COLO829 (cell line): ENCODE results near the gene MTAP.

ENCODE experiments used
- DNase-seq: peaks from one replicate; pipeline ENCODE4 v3.0.0; 2012; ENCODE audit warnings: low spot score

MTAP gene

DNA sequence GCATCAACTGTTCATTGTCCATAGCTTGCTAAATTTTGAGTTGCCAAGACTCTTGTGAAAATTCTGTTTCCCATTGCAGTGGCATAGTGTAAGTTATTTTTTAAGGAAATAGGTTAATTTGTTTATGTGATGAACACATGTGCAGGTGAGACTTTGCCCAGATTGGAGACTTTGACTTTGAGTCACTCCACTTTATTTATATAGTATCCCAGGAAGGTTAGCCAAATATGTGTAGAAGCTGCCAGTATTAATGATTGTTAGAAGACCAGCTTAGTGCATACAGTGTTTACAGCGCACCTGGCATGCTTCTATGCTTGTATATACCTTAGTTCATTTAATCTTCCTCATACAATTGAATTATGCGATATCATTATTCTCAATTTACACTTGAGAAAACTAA lies 51.0 kb downstream of the MTAP start:
- no peak for DNase-seq

DNA sequence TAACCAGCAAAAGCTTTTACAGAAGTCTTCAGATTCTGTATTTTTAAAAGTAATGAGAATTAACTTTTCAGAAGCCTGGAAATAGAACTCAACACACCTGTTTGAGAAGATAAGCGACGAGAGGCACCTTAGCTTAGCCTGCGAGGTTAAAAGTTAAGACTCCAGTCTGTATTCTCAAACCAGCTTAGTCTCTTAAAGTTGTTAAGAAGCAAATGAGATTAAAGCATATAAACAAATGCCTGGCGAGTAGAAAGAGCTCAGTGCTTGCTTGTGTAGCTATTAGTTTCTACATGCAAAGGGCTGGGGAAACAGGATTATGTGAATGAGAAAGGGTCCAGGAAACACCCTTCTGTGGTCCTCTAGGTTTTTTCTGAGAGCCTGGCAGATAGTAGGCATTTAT lies 51.7 kb downstream of the MTAP start:
- DNase-seq: no peak

DNA sequence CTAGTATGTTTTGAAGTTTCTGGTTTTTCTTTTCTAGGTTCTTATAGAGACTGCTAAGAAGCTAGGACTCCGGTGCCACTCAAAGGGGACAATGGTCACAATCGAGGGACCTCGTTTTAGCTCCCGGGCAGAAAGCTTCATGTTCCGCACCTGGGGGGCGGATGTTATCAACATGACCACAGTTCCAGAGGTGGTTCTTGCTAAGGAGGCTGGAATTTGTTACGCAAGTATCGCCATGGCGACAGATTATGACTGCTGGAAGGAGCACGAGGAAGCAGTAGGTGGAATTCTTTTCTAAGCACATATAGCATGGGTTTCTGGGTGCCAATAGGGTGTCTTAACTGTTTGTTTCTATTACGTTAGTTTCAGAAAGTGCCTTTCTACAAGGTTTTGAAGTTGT lies 52.2 kb downstream of the MTAP start:
- no peak for DNase-seq

DNA sequence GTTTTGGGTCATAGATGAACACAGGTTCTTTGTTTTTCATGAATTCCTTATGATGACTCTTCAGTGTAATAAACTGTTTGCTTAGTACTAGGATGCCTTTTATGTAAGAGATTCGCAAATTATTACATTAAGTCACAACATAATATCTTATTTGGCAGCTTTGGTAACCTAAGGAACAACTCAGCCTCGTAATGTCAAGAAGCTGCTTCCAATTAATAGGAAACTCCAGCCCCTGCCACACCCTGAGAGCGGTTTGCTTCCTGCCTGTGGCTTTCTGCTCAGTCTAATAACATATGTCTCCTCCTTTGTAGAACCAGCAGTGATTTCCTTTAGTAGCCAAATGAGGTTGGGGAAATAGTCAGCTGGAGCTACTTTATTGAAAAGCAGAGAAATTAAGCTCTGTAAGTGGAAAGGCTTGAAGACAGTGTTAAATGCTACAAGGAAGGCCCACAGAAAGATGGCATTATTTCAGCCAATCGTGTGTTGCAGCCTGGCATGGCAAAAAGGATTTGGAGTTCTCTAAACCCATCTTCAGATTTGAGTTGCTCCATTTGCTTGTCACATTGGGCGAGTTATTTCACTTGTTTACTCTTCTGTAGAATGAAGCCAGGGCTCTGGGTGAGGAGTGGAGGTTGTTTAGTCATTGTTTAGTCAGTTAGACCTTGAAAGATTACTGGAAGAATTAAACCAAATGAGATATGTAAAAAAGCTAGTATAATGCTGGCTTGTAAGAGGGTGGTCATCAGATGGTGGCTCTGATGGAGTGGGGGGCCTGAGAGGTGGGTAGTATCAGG lies 54.1 kb downstream of the MTAP start:
- peak; percentile 42 for DNase-seq

DNA sequence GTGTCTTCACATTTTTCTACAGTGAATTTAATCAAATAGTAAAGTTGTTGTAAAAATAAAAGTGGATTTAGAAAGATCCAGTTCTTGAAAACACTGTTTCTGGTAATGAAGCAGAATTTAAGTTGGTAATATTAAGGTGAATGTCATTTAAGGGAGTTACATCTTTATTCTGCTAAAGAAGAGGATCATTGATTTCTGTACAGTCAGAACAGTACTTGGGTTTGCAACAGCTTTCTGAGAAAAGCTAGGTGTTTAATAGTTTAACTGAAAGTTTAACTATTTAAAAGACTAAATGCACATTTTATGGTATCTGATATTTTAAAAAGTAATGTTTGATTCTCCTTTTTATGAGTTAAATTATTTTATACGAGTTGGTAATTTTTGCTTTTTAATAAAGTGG lies 60.4 kb downstream of the MTAP start:
- no peak for DNase-seq

DNA sequence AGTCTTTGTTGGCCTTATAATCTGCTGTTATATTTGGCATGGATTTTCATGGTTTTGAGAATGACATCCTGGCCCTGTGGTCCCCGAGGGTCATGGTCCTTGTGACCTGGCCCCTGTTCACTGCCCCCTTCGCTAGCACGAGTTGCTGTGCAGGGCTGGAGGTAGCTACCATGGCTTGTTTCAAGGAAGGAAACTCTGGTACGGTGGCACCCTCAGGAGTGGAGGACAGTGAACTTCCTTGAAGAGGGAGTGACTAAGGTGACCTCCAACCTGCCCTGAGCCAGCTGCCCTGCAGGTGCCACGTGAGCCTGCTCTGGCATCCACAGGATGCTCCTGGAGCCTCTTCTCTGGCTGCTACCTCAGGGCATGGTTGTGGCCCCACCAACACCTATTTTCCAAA lies 62.1 kb downstream of the MTAP start:
- DNase-seq: no peak

DNA sequence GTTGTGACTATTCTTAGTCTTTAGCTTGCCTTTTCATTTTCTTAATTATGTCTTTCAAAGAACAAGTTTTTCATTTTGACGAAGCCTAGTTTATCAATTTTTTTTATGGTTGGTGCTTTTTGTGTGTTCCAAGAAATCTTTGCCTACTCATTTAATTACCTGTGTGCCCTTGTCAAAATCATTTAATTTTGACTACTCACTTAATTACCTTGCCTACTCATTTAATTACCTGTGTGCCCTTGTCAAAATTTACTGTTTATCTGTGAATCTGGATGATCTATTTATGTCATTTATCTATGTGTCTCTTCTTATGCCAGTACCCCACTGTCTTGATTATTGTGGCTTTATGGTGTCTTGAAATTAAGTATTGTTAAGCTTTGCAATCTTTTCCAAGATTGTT lies 63.9 kb downstream of the MTAP start:
- no peak for DNase-seq

DNA sequence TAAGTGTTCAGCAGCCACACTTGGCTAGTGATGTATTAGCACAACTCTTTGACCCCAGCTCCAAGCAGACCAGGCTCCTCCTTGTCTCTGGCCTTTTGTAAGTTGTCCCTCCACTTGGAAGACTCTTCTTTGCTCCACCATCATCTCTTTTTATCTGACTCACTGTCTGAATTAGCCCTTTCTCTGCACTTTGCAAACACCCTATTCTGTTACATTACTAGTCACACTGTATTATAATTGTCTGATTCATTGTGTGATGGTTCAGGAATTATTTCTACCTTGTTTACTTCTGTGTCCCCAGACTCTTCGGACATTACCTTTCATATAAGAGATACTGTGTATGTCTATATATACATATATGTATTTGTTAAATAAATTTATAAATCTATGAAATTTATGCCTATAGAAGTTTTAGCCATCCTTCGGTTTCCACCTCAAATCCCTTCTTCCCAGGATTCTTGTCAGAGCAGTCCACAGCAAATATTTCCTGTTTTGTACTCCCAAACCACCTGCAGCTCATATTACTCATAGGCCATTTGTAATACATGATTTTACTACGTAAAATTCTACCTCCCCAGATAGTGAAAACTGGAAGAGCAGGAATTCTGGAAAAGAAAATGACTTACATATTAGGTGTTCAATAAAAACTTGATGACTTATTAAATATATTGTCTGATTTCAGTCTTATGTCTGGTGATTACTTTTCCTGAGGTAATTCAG lies 69.0 kb downstream of the MTAP start:
- DNase-seq: no peak

DNA sequence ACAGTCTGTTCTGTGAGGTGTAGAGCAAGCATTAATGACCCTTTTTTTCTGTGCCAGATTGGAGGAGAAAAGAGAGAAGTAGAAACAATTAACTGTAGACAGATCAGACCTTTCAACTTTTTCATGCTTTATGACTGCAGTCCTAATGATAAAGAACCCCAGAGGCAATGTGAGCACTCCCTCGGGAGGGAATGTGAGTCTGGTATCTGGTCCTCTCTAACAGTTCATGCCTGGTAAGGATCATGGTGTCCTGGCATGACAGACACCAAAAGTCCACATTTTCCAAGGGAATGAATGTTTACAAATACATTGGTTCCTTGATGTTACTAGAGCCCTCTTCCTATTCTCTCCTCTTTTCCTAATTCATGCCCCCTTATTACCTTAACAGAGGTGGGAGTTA lies 70.3 kb downstream of the MTAP start:
- no peak for DNase-seq

DNA sequence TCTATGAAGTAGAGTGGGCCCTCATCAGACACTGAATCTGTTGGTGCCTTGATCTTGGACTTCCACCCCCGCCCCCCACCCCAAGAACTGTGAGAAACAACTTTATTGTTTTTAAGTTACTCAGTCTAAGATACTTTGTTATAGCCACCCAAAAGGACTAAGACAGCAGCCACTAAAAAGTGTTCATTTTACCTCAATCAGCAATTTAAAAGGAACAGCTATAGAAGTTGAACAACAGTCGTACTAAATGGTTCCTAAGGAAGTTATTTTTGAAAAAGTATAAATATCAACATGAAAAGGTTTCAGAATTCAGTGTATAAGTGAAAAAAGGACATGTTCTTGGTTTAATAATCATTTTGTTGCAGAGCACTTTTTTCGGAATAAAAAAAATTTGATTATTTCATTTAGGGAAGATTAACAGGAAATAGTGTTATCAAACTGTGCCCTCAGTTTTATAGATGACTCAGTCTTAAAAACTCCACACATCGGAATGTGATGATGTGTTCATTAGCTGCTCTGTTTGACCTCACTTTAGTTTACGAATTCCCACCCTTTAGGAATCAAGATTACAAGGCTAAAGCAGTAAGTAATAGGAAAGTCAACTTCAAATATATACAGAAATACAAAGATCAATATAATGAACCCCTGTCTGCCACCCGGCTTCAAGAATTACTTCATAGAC lies 71.2 kb downstream of the MTAP start:
- no peak for DNase-seq

DNA sequence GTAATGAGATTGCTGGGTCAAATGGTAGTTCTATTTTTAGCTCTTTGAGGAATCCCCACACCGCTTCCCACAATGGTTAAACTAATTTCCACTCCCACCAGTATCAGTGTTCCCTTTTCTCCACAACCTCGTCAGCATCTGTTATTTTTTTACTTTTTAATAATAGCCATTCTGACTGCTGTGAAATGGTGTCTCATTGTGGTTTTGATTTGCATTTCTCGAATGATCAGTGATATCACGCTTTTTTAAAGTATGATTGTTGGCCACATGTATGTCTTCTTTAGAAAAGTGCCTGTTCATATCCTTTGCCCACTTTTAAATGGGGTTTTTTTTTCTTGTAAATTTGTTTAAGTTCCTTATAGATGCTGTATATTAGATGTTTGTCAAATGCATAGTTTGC lies 73.5 kb downstream of the MTAP start:
- DNase-seq: no peak

DNA sequence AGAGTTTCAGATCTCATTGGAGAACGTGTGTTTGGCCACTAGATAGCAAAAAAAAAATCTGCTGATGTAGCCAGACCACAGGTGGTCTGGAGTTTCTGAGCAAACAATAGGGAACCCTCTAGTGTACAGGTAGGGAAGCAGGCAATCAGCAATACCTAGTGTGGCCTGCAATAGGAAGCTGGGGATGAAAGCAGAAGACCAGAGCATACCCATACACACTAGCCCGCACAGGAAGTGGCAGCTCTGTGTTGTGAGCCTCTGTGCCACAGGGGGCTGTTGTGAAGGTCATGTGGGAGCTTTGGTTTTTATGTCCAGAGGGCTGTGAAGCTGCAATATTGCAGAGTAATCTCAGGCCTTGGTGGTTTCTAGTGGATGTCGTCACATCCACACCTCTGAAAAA lies 81.2 kb downstream of the MTAP start:
- DNase-seq: no peak

DNA sequence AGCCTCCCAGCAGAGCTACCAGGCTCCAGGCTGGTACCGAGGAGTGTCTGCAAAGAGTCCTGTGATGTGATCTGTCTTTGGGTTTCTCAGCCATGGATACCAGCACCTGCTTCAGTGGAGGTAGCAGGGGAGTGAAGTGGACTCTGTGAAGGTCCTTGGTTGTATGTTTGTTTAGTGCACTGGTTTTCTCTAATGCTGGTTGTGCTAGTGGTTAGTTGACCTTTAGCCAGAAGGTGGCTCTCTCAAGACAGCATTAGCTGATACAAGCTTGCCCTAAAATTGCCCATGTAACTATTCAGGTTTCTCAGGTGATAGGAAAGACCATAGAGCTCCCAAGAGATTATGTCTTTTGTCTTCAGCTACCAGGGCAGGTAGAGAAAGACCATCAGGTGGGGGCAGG lies 87.2 kb downstream of the MTAP start:
- no peak for DNase-seq

DNA sequence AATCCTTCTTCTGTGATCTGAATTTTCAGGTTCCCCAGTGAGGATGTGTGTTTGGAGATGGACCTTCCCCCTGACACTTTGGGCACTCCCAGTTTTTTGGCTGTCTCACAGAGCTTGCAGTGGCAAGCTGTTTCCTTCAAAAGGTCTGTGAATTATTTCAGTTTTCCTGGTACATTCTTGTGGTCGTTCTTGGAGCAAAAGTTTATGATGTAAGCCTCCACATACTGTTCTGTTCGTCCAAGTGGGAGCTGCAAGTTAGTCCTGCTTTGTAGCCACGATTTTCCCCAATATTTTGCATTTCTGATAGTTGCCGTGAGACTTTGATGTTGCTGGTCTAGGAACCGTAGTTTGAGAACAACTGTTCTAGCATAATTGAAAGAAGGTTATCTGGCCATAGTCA lies 88.3 kb downstream of the MTAP start:
- no peak for DNase-seq

DNA sequence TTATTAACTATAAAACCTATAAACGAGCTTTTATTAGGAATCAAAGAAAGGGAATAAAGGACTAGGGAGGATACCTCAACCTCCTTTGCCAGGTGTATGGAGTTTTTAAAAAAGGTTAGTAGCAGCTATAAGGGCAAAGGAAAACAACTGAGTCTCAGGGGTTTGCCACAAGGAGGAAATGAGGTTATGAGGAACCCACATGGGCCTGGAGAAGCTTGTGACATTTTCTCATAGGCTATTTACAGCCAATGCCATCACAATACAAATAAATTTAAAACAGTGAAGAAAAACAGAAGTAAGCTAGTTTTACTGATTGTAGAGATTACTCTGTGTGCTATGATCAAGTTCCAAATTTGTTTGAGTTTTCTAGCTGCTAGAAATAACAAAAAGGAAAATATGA lies 99.1 kb downstream of the MTAP start:
- DNase-seq: no peak

DNA sequence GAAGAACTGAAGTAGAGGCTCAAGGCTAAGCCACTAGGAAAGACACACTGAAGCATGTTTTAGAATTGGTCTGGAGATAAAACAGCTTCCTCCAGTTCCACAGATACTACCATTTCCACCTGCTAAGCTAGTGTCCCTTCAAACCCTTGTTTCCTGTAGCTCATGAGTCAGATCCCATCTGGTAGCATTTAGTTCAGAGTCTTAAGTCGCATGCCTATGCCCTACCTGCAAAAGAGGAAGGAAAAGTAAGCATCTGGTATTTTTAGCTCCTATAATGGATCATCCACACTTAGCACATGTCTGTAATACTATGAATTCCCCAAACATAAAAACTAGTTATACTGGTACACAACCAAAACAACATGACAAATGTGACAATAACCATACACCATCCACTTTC lies 99.7 kb downstream of the MTAP start:
- no peak for DNase-seq

DNA sequence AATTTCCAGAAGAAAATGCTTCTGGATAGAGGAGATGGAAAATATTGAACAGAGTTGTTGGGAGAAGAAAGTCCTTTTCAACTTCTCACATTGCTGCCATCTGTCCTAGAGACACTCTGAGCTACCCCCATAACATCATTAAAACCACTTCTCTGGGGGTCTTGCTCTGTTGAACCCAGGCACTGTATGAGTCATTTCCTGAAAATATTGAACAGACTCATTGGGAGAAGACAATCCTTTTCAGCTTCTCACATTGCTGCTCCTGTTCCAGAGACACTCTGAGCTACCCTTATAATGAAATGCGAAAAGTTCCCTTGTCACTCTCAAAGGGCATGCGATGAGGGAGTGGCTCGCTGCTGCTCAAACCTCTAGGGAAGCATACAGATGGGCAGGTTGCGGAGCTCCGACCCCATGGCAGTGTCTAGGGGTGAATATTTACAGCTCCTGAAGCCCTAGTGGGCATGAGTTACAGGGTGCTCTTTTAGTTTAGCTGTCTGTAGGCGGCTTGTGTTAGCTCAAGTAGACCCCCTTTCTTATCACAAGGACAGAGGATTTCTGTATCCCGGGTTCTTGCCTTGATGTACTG lies 101.0 kb downstream of the MTAP start:
- DNase-seq: no peak

DNA sequence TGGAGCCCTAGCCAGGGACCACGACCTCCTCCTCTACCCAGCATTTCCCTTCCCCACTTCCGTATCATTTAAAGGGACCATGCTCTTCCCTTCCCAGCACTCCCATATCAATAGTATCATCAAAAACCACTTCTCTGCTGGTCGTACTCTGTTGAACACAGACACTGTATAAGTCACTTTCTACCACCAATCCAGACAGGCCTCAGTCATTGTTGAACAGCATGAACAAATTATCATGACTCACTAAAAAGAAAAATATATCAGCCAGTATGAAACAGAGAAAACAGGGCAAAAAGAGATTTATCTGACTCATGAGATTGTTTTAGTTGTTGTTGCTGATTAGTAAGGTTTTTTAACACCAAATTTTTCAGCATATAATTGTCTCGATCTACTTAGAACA lies 101.9 kb downstream of the MTAP start:
- DNase-seq: no peak

DNA sequence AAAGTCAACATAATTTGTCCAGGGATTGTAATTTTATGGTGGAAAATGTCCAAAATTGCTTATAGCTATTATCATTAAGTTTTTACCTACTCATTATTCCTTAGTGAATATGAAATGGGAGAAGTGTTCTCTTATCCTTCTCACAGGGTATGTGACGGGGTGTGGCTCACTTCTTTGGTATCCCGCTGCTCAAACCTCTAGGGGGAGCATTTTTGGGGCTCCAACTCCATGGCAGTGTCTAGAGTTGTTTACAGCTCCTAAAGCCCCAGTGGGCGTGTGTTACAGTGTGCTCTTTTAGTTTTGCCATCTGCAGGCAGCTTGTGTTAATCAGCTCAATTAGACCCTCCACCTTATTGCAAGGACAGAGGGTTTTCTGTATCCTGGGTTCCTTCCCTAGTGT lies 102.3 kb downstream of the MTAP start:
- no peak for DNase-seq

DNA sequence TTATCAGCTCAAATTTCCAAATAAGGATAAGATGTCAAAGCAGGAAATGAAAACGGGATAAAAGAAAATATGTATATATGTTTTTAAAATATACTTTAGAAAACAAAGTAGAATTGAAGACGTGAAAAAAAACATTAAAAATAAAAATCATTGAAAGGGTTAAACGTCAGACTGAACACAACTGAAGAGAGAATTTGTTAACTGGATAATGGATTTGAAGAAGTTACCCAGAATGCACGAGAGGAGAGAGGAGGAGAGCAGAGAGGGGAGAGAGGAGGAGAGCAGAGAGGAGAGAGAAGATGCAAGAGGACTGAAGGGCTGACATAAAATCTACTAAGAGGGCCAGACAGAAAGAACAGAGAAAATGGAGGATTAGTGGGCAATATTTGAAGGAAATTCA lies 103.8 kb downstream of the MTAP start:
- no peak for DNase-seq

DNA sequence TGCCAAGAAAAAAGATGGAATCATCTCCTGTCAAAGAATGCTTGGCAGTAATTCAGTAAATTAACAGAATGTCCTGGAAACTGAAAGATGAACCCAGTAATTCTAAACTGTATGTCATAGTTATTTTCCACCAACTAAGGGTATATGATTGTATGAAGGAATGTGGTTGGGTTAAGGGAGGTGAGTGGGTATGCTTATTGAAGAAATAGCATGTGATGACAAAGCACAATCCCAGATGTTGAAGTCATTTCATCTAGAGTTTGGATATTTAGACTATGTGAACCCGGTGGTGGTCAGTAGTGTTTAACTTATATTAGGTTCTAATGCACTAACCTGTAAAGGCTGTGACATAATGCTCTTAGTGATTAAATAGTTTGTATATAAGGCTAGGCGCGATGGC lies 104.4 kb downstream of the MTAP start:
- DNase-seq: no peak

DNA sequence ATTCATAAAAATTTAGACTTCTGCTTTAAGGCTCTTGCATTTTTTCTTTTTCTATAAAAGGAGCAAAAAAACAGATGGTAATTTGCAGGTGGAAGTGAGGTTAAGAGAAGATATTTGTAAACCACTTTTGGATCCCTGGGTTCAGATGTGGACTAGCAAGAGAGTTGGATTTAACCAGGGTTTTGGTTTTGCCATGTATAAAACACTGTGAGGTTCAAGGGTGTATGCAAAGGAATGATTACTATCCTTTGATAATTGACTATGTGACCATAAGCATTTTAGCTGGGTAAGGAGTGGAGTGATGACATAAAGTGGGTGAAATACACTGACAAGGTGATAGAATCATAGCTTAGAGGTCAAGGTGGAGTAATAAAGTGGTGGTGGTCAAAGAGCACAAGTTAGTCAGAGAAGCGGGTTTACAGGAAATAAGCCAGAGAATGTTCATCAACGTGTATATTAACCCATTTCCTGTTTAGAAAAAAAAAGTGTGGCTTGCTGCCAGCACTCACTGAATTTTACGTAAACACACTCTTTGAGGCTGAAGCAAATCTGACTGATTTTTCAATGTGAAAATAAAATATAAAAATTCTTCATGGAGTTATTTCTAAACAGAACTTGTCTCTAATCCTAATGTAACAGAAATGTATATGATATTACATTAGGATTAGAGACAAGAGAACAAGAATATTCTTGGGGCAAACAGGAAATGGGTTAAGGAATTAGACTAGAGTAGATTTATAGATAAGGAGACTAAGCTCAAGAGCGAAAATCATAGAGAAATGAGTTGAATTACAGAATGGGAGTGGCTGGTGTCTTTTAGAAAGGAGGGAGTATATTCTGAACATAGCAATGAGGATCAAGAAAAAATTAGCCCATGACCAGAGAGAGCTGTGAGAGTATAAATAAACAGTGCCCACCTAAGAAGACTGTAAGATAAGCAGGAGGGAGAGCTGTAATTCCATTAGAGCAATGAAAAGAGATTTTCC lies 117.2 kb downstream of the MTAP start:
- peak; percentile 15 for DNase-seq
